ENCODE data around the gene YPEL5. TPM values are rescaled to one million over a fixed set of nuclear protein-coding genes. Genes with fewer than 3 reads are reported as not detected.

YPEL5 gene
- total and polyA plus RNA-seq, 10 of the 15 experiments (the other 5 are each of a cell fraction or from before 2014, with no cell fraction given): 18.8 to 47.3 (median 21.7) TPM

GRCh38 chr2:30113617-30114293, 33.1 kb upstream of the YPEL5 start:
- WGBS (ENCODE audit: insufficient coverage, insufficient replicate concordance, low lambda C conversion rate, missing lambda C conversion rate): 34% methylated on average over 5 of the region's 5 CpGs
- Histone ChIP-seq H3K79me2 (ENCODE audit: control insufficient read depth, insufficient read depth, low read length) (no peaks in the 10 kb centered on the region), H3K9ac (ENCODE audit: control insufficient read depth, insufficient read depth, low read length) (no peak overlapping the region), H4K20me1 (ENCODE audit: control insufficient read depth, insufficient read depth) (no peaks in the 10 kb centered on the region), H3K4me2 (ENCODE audit: control insufficient read depth, insufficient read depth) (no peak overlapping the region), H3K4me3 (no peak overlapping the region), H3K4me1 (ENCODE audit: control insufficient read depth, insufficient read depth, low read length) (no peaks in the 10 kb centered on the region), H3K27ac (ENCODE audit: control insufficient read depth, insufficient read depth) (no peak overlapping the region), H2AFZ (ENCODE audit: control insufficient read depth, low read depth, low read length) (no peak overlapping the region), H3K36me3 (ENCODE audit: control insufficient read depth in 2 of 2, insufficient read depth in 2 of 2, low read length in 1 of 2) (no peaks in the 10 kb centered on the region), H3K27me3 (replicated peaks in 1 of 2; ENCODE audit: control insufficient read depth in 2 of 2, insufficient read depth in 2 of 2, low read length in 1 of 2) (no peaks in the 10 kb centered on the region; a peak in 1 of 4 replicates), H3K9me3 (replicated peaks; ENCODE audit: control insufficient read depth, insufficient read depth, low read length) (no peaks in the 10 kb centered on the region)
- intact Hi-C loops (cut with micrococcal nuclease; ENCODE audit: unreplicated experiment) (no loop called here), in situ Hi-C loops (cut with MboI) (no loop called here)
- no peak for TF ChIP-seq CBFB (IDR thresholded peaks at IDR 0.05; ENCODE audit: low read depth)
- TF ChIP-seq, protein P1, sequence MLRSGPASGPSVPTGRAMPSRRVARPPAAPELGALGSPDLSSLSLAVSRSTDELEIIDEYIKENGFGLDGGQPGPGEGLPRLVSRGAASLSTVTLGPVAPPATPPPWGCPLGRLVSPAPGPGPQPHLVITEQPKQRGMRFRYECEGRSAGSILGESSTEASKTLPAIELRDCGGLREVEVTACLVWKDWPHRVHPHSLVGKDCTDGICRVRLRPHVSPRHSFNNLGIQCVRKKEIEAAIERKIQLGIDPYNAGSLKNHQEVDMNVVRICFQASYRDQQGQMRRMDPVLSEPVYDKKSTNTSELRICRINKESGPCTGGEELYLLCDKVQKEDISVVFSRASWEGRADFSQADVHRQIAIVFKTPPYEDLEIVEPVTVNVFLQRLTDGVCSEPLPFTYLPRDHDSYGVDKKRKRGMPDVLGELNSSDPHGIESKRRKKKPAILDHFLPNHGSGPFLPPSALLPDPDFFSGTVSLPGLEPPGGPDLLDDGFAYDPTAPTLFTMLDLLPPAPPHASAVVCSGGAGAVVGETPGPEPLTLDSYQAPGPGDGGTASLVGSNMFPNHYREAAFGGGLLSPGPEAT (IDR thresholded peaks at IDR 0.05; ENCODE audit: low read depth): no peak
- TF ChIP-seq CHD4 (IDR thresholded peaks at IDR 0.05): no peak
- TF ChIP-seq JUNB (IDR thresholded peaks at IDR 0.05): no peak
- TF ChIP-seq ATF7 (IDR thresholded peaks at IDR 0.05; ENCODE audit: low read depth): no peak
- TF ChIP-seq, protein P2, sequence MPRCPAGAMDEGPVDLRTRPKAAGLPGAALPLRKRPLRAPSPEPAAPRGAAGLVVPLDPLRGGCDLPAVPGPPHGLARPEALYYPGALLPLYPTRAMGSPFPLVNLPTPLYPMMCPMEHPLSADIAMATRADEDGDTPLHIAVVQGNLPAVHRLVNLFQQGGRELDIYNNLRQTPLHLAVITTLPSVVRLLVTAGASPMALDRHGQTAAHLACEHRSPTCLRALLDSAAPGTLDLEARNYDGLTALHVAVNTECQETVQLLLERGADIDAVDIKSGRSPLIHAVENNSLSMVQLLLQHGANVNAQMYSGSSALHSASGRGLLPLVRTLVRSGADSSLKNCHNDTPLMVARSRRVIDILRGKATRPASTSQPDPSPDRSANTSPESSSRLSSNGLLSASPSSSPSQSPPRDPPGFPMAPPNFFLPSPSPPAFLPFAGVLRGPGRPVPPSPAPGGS (IDR thresholded peaks at IDR 0.05; ENCODE audit: borderline replicate concordance, insufficient read depth, low read depth, low read length, poor library complexity, severe bottlenecking): no peak
- no peak for TF ChIP-seq IRF4 (IDR thresholded peaks at IDR 0.05; ENCODE audit: low read depth, low read length)
- TF ChIP-seq ZNF384 (IDR thresholded peaks at IDR 0.05; ENCODE audit: borderline replicate concordance, low read depth, low read length): no peak
- no peak for TF ChIP-seq MEF2B (IDR thresholded peaks at IDR 0.05; ENCODE audit: partially characterized antibody, poor library complexity, severe bottlenecking)
- no peak for TF ChIP-seq BRCA1 (IDR thresholded peaks at IDR 0.05; ENCODE audit: low read depth, low read length)
- TF ChIP-seq SIX5 (IDR thresholded peaks at IDR 0.05; ENCODE audit: low read depth, low read length, severe bottlenecking): no peak
- TF ChIP-seq STAT1 (conservative IDR thresholded peaks at IDR 0.05): no peak
- TF ChIP-seq MEF2A (IDR thresholded peaks at IDR 0.05; ENCODE audit: insufficient read depth, low read depth, low read length): no peak
- no peak for TF ChIP-seq RCOR1 (conservative IDR thresholded peaks at IDR 0.05; ENCODE audit: low read depth, low read length)
- TF ChIP-seq GABPA (IDR thresholded peaks at IDR 0.05; ENCODE audit: low read depth): no peak
- no peak for TF ChIP-seq SP1 (IDR thresholded peaks at IDR 0.05; ENCODE audit: low read depth, low read length)
- TF ChIP-seq ZNF217 (IDR thresholded peaks at IDR 0.05): no peak
- no peak for ATAC-seq
- CTCF ChIA-PET: interaction anchor here (0.7 to 6.3 kb wide), 10 partner anchors 9 to 596 kb away, joined by 3 to 85 read pairs (median 4); no protein-coding TSS in a partner anchor
- FAIRE-seq: no peak
- POLR2A ChIA-PET: no interaction called here
- SMC1A ChIA-PET (ENCODE audit: uncharacterized antibody, unreplicated experiment): interaction anchor here (0.6 to 3.1 kb wide), 6 partner anchors 9 to 677 kb away, joined by 3 to 17 read pairs (median 3); no protein-coding TSS in a partner anchor
- no peak for DNase-seq (ENCODE audit: low read depth, low spot score)
- RAD21 ChIA-PET (ENCODE audit: unreplicated experiment): interaction anchor here (0.8 to 3.4 kb wide), 4 partner anchors 23 to 598 kb away, joined by 3 to 13 read pairs (median 4); no protein-coding TSS in a partner anchor
- BruUV-seq (replicated peaks): no TSS peak

All from GM12878 (cell line).